HuH-7 (cell line): Measurements from ENCODE around the gene TEX51.

Source experiments
- DNase-seq: peaks from one replicate; pipeline ENCODE4 v3.0.0; 2011; ENCODE audit warnings: low spot score

Gene TEX51

DNA sequence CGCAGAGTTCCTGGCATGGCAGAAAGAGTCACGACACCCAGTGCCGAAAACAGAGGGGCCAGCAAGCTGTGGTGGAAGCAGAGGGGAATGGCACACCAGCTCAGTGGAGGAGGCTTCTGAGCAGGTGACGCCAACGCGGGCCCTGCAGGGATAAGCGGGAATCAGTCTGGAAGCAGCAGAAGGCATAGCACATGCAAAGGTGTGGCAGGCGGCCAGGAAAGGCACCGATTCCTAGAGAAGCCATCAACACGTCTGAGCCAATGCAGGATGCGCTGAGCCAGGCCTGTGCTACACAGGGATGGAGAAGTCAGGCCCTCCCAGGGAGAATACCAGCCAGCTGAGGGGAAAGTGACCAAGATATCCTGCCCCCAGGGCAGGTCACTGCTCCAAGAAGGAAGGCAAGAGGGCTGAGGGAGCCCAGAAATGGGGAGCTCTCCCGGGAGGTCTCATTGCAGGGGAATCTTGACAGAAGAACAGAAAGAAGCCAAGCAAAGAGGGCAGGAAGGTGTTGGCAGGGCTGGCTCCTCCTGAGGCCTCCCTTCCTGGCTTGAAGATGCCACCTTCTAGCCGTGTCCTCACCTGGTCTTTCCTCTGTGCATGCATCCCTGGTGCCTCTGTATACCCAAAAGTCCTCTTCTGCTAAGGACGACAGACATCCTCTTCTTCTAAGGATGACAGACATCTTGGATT lies 16.3 kb downstream of the TEX51 start:
- no peak for DNase-seq

DNA sequence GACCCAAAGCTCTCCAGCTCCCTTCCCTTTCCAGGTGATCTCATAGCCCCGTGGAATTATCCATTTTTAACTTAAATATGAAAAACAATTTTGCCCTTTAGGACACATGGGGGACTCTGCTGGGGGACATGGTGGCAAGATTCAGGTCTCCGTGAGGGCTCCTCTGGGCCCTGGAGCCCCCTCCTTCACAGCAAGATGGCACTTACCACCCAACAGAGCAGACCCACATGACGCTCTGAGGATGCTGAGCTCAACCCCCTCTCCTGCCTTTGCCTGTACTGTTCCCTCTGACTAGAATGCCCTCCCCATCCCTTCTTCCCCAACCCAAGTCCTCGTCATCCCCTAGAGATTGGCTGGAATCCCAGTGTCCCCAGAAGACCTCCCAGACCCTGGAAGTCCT lies 17.2 kb downstream of the TEX51 start:
- DNase-seq: no peak

DNA sequence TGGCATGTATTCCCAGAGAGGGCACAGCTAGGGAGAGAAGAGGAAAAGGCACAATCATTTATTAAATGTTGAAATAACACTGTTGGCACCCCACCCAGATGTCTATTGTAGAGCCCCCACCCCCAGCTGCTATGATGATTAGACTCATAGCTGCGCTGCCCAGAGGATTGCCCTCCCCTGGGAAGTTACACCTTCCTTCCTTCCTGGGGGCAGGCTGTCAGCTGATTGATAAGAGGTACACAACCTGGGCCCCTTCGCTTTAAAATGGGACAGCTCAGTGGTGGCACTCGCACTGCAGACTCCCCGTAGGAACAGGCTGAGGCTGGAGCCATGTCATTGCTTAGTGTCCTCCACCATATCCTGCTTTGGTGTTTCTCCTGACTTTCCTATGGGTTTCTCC lies 18.1 kb downstream of the TEX51 start:
- no peak for DNase-seq

DNA sequence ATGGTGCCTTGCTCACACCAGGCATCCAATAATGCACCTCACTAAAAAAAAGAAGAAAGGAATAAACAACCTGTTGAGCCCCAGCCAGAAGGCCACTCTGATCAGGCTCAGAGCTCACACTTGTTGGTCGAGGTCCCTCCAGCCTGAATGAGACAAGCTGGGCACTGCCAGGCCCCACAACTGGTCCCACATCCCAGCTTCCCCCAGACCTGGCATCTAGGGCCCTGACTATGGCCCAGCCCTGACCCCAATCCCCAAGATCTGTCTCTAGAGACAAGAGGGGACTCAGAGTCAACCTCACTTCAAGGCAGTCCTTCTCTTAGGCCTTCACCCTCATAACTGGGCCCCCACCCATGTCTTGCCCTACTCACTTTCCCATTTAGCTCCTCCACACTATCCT lies 22.4 kb downstream of the TEX51 start:
- no peak for DNase-seq

DNA sequence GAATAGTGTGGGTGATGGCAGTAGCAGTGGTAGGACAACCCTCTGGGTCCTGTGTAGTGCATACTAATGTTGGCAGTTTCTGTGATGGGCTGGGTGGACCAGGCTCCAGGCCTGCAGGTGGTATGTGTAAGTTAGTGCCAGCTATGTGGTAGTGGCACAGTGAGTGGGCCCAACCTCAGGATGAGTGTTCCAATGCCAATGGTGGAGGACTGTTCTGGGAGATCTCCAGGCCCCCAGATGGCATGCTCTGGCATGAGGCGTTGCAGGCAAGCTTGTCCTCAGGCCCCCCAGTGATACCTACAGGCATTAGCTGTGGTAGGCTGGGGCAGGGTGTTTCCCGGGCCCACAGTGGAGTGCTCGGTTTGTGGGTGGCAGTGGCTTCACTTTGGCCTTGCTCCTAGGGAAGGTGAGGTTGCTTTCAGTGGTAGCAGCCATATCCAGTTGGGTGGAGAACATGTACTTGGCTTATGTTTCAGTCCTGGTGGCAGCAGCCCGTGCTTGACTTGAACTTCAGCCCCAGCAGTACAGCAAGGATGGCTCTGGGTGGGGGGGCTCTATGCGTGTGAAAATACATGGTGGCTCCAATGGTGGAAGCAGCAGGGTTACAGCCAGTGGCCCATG lies 32.4 kb downstream of the TEX51 start:
- DNase-seq: no peak

DNA sequence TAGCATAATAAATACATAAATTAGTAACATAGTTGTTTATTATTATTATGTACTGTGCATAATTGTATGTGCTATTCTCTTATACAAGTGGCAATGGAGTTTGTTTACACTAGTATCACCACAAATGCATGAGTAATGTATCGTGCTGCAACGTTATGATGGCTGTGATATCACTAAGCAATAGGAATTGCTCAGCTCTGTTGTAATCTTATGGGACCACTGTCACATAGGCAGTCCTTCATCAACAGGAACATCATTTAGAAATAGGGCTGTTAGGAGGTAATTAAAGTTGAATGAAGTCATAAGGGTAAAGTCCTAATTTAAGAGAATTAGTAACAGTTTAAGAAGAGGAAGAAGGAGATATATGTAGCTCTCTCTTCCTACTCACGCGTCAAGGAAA lies 33.8 kb downstream of the TEX51 start:
- DNase-seq: no peak

DNA sequence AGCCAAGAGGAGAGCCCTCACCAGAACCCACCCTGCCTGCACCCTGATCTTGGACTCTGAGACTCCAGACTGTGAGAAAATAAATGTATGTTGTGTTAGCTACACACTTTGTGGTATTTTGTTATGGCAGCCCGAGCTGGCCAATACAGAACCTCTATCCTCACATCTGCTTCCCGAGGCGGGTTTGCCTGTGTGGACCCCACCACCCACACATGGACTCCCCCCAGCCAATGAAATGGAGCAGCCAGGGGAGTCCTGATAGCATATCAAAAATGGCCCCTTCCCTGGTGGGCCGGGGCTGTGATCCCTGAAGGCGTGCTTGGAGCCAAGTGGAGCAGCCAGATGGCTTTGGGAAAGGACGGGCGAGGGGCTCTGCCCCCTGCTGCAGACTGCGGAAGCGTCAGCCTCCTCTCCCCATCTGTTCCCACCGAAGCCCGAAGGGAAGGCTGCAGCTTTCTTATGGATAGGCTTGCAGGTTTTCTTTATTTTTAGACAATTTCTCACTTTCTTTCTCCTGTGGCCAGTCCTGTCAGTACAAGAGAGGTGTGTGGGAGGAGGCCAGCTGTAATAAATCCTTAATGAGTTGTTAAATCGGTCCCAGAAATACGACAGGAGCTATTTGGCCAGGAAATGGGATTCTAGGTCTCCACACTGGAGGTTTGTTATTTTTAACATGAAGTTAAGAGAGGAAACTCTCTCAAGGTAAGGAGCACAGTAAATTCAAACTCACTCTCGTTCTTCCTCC lies 34.4 kb downstream of the TEX51 start:
- DNase-seq: no peak

DNA sequence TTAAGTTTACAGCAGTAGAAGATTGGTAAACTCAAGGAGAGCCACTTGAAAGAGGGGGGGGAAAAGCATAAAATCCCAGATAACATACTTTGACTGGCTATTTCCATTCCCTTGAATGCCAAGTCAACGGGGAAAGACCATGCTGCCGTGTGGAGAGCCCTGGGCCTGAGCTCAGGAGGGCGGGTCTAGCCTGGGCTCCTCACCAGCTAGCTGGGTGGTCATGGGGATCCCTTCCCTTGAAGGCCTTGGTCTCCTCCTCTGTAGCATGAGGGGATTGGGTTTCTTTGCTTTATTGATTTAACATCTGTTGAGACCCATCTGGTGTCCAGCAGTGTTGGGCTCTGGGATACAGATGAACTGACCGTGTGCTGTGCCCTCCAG lies 35.0 kb downstream of the TEX51 start:
- DNase-seq: no peak

DNA sequence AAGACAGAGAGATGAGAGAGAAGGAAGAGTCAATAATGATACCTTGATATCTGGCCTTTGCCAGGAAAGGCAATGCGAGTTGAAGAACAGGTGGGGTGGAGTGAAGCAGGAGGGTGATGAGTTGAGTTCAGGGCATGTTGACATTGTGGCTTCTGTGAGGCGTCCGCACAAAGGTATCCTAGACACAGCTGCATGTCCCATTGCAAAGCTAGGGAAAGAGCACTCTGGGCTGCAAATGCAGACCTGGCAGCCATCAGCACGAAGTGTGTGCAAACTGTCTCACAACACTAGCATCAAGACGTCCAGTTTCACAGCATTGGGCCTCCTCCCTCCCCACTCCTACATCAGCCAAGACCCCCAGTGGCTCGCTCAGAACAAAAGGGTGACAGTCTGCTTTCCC lies 36.1 kb downstream of the TEX51 start:
- DNase-seq: no peak

DNA sequence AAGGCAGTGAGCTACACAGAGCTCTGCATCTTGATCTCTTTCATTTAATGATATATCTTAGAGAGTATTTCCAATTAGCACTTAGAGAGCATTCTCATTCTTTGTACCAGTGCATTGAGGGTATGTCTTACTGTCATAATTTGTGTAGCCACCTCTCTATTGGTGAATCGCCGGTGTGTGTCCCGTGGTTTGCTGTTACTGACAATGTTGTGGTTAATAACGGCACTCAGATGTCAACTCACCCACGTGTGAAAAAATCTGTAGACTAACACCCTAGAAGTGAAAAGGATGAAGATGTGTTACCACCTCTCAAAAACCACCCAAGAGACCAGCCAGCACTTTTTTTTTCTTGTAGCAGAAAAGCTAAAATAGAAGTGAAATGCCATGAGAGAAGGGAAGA lies 37.1 kb downstream of the TEX51 start:
- DNase-seq: no peak

DNA sequence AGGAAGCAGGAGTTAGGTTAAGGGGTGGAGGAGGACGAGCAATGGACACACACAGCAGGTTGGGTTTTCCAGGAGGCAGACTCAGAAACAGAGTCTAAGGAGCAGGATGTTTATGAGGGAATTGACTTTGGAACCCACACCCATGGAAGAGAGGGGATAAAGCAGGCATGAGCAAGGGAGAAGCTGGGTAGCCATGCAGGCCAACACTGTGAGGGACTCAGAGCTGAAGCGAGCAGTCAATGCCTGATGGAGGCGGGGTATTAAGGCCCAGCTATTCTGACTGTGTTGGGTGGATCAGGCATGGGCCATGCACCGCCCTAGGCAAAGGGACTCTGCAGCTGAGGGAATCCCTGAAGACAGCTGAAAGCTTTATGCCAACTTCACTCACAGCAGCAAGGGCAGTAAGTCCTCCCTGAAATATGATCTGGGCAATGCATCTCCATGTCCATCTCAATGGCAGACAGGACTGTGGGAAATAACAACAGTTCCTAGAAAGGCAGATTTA lies 37.6 kb downstream of the TEX51 start:
- DNase-seq: no peak

DNA sequence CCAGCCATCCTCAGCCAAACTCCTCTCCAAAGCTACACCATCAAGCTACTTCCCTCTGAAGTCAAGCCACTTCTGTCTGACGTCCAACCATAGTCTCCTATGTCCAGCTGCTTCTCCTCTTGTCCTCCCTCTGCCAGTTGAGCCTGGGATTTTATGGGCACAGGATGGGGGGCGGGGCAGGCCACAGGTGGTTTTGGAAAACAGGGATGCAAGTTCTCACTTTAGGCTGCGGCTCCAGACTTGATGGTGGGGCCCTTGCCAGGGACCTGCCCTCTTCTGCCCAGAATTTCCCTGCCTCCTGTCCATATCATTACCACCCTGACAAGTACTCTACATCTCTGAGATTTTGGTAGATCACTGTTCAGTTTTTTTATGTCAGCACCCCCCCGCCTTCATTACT lies 41.6 kb downstream of the TEX51 start:
- no peak for DNase-seq

DNA sequence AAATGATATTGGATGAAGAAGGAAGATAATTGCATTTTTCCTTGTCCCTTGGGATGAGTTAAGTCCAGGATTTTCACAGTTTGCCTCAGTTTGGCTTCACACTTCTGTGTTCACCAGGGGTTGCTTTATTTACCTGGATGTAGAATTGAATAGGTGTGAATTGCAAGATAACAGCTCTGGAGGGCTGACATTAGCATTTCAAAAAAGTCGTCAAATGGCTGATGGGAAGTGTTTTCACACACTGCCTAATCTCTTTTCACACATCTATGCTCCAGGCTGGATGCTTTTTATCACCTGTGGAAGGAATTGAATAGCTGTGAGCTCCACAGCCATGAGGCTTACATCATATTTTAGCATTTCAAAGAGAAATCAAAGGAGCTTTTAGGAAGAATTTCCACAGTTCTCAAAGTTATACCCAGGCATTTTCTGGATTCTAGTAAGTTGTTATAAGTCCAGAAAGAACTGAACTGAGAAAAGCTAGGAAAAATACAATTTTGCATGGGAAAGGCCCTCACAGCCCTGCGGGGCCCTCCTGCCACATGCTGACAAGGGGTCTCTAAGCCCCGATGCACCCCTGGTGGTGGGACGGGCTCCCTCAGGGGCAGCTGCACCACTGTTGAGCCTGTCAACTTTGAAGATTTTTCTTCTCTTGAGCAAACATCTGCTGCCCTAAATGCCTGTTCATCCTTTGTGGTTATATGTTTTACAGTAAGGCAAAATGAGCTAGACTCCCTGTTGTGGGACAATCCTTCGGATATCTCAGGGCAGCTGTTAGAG lies 43.9 kb downstream of the TEX51 start:
- no peak for DNase-seq

DNA sequence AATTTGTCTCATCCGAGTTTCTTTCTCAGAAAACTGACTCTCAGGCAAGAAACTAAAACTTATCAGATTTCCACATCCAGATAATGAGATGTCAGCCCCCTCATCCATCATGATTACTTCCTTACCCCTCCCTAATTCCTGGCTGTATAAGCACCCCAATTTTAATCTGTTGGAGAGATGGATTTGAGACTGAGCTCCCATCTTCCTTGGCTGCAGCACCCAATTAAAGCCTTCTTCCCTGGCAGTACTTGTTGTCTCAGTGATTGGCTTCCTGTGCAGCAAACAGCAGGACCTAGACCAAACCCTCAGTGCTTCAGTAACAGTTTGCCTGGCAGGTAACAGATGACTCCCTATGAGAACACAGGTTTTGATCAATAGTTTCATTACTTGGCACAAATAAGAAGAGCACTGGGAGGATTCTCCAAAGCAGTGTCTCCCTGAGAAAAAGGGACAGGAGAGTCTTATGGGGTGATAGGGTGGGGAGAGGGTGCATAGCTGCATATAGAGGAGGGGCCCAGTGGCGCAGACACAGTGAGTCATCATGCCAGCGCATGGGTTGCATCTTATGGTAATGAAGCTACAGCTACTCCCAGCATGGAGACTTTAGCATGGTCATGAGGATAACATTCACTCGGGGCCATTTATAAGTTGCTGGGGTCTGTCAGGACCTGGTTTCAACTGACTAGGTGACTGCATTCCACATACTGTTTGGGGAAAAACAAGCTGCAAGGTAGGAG lies 45.1 kb downstream of the TEX51 start:
- DNase-seq: no peak

DNA sequence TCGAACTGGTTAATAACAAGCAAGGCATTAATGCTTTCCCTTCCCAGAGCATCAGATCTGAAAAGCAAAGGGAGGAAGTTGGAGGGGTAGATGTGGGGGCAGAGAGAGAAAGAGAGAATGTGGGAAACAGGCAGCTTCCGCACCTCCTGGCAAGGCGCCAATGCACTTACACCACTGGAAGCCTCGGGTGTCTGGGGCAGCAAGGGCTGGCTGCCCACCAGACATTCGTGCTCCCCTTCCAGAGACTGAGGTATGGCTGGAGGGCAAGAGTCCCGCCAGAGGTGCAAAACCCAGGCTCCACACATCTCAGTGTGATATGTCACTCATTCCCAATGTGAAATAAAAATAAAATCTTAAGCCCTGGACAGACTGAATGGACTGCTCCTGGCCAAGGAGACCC lies 46.4 kb downstream of the TEX51 start:
- DNase-seq: no peak

DNA sequence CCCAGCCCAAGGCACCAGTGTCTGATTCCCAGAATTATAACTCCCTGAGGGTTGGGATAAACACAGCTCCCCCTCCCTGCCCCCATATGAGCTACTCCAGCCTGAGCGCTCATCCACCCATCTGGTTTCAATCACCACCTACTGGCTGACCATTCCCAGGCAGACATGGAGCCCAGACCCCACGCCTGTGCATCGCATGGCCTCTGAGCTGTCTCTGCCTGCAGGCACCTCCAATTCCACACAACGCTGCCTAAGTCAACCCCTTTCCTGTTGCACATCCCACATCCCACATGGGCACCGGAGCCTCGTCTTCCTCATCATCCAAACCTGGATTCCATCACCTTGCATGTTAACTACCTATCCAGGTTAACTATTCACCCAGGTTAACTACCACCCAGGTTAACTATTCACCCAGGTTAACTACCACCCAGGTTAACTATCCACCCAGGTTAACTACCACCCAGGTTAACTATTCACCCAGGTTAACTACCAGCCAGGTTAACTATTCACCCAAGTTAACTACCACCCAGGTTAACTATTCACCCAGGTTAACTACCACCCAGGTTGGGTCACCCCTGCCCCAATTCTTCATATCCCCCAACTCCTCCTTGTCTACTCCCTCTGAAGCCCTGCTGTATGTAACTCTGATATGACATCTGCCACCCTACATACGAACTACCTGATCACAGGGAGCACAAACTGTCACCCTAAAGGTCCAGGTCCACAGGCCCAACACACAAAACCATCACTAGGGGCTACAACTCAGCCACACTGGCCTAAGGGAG lies 47.8 kb downstream of the TEX51 start:
- no peak for DNase-seq

DNA sequence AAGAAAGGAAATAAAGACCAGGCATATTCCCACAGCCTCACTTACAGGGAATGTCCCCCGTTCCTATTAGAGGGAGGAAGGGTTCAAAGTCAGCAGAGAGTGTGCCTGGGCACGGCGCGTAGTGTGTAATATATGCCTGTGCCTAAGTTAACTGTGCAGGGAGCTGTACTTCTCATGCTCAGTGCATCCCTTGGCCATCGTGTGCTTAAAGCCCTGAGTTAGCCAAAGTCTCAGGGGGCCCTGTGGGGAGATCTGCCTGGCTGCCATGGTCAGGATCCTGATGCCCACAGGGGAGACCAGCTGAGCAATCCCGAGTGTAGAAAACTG lies 48.4 kb downstream of the TEX51 start:
- DNase-seq: no peak

DNA sequence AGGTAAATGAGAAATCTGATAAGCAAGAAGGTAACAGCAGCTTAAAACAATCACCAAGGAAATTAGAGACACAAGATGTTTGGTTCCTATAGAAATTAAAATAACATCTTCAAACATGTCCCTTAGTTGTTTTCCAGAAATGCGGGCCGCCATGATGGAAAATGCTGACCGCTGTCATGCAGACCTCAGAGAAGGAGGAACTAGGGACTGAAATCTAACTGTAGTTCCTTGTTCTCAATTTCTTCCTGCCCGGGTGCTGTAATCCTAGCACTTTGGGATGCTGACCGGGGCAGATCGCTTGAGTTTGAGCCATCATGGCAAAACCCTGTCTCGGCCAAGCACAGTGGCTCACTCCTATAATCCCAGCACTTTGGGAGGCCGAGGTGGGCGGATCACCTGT lies 51.1 kb downstream of the TEX51 start:
- DNase-seq: no peak

DNA sequence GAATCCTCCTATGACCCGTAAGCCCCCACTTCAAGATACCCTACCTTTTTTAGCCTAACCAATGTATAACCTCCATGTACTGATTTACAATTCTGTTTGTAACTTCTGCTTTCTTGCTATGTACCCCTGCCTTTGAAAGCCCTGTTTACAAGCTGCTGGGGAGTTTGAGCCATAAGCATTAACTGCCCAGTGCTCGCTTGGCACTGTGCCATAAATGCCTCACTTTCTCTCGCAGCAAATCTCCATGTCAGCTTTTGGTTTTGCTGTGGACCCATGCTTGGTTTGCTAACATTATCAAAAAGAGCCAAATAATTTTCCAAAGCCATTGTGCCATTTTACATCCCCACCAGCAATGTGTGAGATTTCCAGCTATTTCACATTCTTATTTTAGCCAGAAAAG lies 51.8 kb downstream of the TEX51 start:
- no peak for DNase-seq
